Spleen (tissue), 7 donors: Measurements from ENCODE around the gene LRP1-AS.

Experiments
- CTCF ChIP-seq, 11 experiments: fragments of 200-600 bp in 7 of 11; fragments of 450-650 bp in 4 of 11; sonication (generic) in 4 of 11; IDR thresholded peaks in 8 of 11; conservative IDR thresholded peaks in 3 of 11; 1 replicate in 7 of 11; 2 replicates in 4 of 11; pipeline versions ENCODE4 v1.4.0 to v1.8.0; 2016 to 2021; ENCODE audit warnings: antibody characterized with exemption in 11 of 11, inconsistent platforms in 4 of 11, mild to moderate bottlenecking in 1 of 11
- POLR2AphosphoS5 ChIP-seq, 3 donors: sonication (generic); formaldehyde crosslinking; IDR thresholded peaks; one replicate each; pipeline ENCODE4 v1.5.1; 2017; ENCODE audit warnings: antibody characterized with exemption in 3 of 3
- donor health status: DM: no; HTN: no; CAD: no; lungs with moderate emphysema.
- donor health status: DM: no; HTN: no; CAD: no.
- donor health status: DM: no; HTN: no; CAD: no.

- no peak for TF ChIP-seq POLR2AphosphoS5 (IDR thresholded peaks at IDR 0.05)
- no peak for TF ChIP-seq CTCF (IDR thresholded peaks at IDR 0.05 in 8 of 11, conservative IDR thresholded peaks at IDR 0.05 in 3 of 11)
These were observed 36.7 kb upstream of the LRP1-AS start for GRCh38 chr12:57183939-57184725.
